ENCODE measurements around the gene FADS6. TPM values are rescaled to one million over a fixed set of nuclear protein-coding genes. Genes with fewer than 3 reads are reported as not detected.

Gene FADS6
- polyA plus RNA-seq, 1 of the 3 experiments (the other 2 are of a cell fraction): not detected

GRCh38 chr17:74857191-74857590, 36.2 kb downstream of the FADS6 start:
- Histone ChIP-seq H3F3A (replicated peaks; ENCODE audit: insufficient read depth) (no peaks in the 10 kb centered on the region), H3K79me2 (ENCODE audit: insufficient read depth) (no peaks in the 10 kb centered on the region), H3K9ac (no peak overlapping the region), H3K4me1 (ENCODE audit: control insufficient read depth in 1 of 2, insufficient read depth in 2 of 2, low read depth in 1 of 2, low read length in 1 of 2) (peaks cover 0 to 10% of the 10 kb centered on the region in 2 experiments; a peak in 2 of 4 replicates), H2AFZ (ENCODE audit: low read depth) (no peak overlapping the region), H3K27ac (ENCODE audit: low read depth in 2 of 2, low read length in 1 of 2) (no peak overlapping the region), H3K4me2 (no peak overlapping the region), H3K9me2 (no peaks in the 10 kb centered on the region), H3K4me3 (ENCODE audit: low read depth in 2 of 2, low read length in 1 of 2) (no peak overlapping the region), H3K27me3 (ENCODE audit: insufficient read depth) (peaks cover 59% of the 10 kb centered on the region), H3K36me3 (replicated peaks in 1 of 2; ENCODE audit: control insufficient read depth in 1 of 2, insufficient read depth in 2 of 2, low read length in 1 of 2) (no peaks in the 10 kb centered on the region), H3K9me3 (no peaks in the 10 kb centered on the region), H4K20me1 (ENCODE audit: insufficient read depth) (peaks cover 14% of the 10 kb centered on the region)
- ChIA-PET POLR2A (no interaction called here), CTCF (interaction anchor here (1.8 to 98.1 kb wide), 3 partner anchors 2 to 291 kb away, joined by 4 to 3869 read pairs (median 3869); partner anchors contain the start of genes FDXR, GRIN2C and NAT9)
- TF ChIP-seq MAX (IDR thresholded peaks at IDR 0.05; ENCODE audit: low read depth) (no peak), USF1 (IDR thresholded peaks at IDR 0.05; ENCODE audit: borderline replicate concordance, low read depth) (no peak), YY1 (IDR thresholded peaks at IDR 0.05; ENCODE audit: low read depth) (no peak), GABPA (IDR thresholded peaks at IDR 0.05; ENCODE audit: low read depth) (no peak), TCF12 (IDR thresholded peaks at IDR 0.05) (no peak), RAD21 (IDR thresholded peaks at IDR 0.05; ENCODE audit: low read length) (no peak), FOXJ3 (CRISPR knock-in tag; IDR thresholded peaks at IDR 0.05) (no peak), POLR2AphosphoS5 (IDR thresholded peaks at IDR 0.05; ENCODE audit: low read depth, low read length) (no peak), RCOR1 (IDR thresholded peaks at IDR 0.05; ENCODE audit: low read length) (no peak), FOSL2 (IDR thresholded peaks at IDR 0.05; ENCODE audit: borderline replicate concordance, low read depth) (no peak), CTCF (IDR thresholded peaks at IDR 0.05) (no peak), USF2 (IDR thresholded peaks at IDR 0.05; ENCODE audit: borderline replicate concordance, low read depth, low read length) (no peak), JUND (IDR thresholded peaks at IDR 0.05) (no peak), TEAD4 (IDR thresholded peaks at IDR 0.05; ENCODE audit: borderline replicate concordance, insufficient read depth) (no peak)
- DNase-seq: no peak
- 69% methylated on average over 4 of the region's 4 CpGs for WGBS (ENCODE audit: low lambda C conversion rate)

GRCh38 chr17:74856112-74856511, 37.3 kb downstream of the FADS6 start:
- Histone ChIP-seq H3K9me2 (no peaks in the 10 kb centered on the region), H4K20me1 (ENCODE audit: insufficient read depth) (peaks cover 8% of the 10 kb centered on the region; the same call in 1 of the 2 replicates), H3K9me3 (no peaks in the 10 kb centered on the region), H3K27ac (ENCODE audit: low read depth in 2 of 2, low read length in 1 of 2) (no peak overlapping the region), H3K36me3 (replicated peaks in 1 of 2; ENCODE audit: control insufficient read depth in 1 of 2, insufficient read depth in 2 of 2, low read length in 1 of 2) (no peaks in the 10 kb centered on the region), H3F3A (replicated peaks; ENCODE audit: insufficient read depth) (no peaks in the 10 kb centered on the region), H3K4me2 (no peak overlapping the region), H2AFZ (ENCODE audit: low read depth) (no peak overlapping the region), H3K4me3 (ENCODE audit: low read depth in 2 of 2, low read length in 1 of 2) (no peak overlapping the region), H3K79me2 (ENCODE audit: insufficient read depth) (no peaks in the 10 kb centered on the region), H3K9ac (no peak overlapping the region), H3K4me1 (ENCODE audit: control insufficient read depth in 1 of 2, insufficient read depth in 2 of 2, low read depth in 1 of 2, low read length in 1 of 2) (peaks cover 0 to 6% of the 10 kb centered on the region in 2 experiments; a peak in 2 of 4 replicates), H3K27me3 (ENCODE audit: insufficient read depth) (peaks cover 61% of the 10 kb centered on the region)
- TF ChIP-seq FOSL2 (IDR thresholded peaks at IDR 0.05; ENCODE audit: borderline replicate concordance, low read depth) (no peak), TAF1 (IDR thresholded peaks at IDR 0.05; ENCODE audit: borderline replicate concordance, low read depth, low read length) (no peak), TCF12 (IDR thresholded peaks at IDR 0.05) (no peak), MAX (IDR thresholded peaks at IDR 0.05; ENCODE audit: low read depth) (no peak)
- no peak for DNase-seq
- WGBS (ENCODE audit: low lambda C conversion rate): 63% methylated on average over 7 of the region's 7 CpGs
- ChIA-PET POLR2A (interaction anchor here (1.2 to 1.6 kb wide), 2 partner anchors 13 to 17 kb away, joined by 5 to 8 read pairs; partner anchors contain the start of gene FDXR), CTCF (interaction anchor here (1.3 to 98.1 kb wide), 4 partner anchors 4 to 111 kb away, joined by 3 to 3869 read pairs (median 1939); partner anchors contain the start of genes FDXR, GRIN2C and NAT9)
